HG02870 (cell line): ENCODE data around the gene IFT172.
A peak's percentile ranks its signal among the peaks of the same experiment; 100 is the strongest.
"Not testable (repeated sequence)": the region's sequence is repeated elsewhere in the genome, so short reads cannot be mapped to it uniquely, and the experiment has no call there.

Experiments
- ATAC-seq: cut with Tn5 transposase; IDR thresholded peaks from one replicate; pipeline ENCODE4 v1.9.1; 2021; ENCODE audit warnings: mild to moderate bottlenecking, moderate library complexity; ENCODE audit not compliant: unreplicated experiment

The IFT172 gene, protein sequence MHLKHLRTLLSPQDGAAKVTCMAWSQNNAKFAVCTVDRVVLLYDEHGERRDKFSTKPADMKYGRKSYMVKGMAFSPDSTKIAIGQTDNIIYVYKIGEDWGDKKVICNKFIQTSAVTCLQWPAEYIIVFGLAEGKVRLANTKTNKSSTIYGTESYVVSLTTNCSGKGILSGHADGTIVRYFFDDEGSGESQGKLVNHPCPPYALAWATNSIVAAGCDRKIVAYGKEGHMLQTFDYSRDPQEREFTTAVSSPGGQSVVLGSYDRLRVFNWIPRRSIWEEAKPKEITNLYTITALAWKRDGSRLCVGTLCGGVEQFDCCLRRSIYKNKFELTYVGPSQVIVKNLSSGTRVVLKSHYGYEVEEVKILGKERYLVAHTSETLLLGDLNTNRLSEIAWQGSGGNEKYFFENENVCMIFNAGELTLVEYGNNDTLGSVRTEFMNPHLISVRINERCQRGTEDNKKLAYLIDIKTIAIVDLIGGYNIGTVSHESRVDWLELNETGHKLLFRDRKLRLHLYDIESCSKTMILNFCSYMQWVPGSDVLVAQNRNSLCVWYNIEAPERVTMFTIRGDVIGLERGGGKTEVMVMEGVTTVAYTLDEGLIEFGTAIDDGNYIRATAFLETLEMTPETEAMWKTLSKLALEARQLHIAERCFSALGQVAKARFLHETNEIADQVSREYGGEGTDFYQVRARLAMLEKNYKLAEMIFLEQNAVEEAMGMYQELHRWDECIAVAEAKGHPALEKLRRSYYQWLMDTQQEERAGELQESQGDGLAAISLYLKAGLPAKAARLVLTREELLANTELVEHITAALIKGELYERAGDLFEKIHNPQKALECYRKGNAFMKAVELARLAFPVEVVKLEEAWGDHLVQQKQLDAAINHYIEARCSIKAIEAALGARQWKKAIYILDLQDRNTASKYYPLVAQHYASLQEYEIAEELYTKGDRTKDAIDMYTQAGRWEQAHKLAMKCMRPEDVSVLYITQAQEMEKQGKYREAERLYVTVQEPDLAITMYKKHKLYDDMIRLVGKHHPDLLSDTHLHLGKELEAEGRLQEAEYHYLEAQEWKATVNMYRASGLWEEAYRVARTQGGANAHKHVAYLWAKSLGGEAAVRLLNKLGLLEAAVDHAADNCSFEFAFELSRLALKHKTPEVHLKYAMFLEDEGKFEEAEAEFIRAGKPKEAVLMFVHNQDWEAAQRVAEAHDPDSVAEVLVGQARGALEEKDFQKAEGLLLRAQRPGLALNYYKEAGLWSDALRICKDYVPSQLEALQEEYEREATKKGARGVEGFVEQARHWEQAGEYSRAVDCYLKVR (N-terminal part only)

GRCh38 chr2:27489498-27490397, at the start of gene IFT172:
Gene IFT172 (minus strand): TSS chr2:27489743. CDS start chr2:27489653, 90 bp downstream.
- peak; percentile 97 for ATAC-seq

DNA sequence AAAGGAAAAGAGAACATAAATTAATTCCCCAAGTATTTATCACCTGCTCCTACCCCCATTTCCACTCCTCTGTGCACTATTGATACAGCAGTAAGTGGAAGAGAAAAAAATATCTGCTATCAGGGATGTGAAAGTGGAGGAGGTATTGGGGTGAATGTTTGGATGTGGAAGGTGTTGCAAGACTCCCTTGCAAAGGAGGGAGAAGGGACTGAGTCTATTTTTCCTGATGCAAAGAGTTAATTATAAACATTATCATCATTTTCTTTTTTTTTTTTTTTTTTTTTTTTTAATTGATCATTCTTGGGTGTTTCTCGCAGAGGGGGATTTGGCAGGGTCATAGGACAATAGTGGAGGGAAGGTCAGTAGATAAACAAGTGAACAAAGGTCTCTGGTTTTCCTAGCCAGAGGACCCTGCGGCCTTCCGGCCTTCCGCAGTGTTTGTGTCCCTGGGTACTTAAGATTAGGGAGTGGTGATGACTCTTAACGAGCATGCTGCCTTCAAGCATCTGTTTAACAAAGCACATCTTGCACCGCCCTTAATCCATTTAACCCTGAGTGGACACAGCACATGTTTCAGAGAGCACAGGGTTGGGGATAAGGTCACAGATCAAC, 49.4 kb upstream of the IFT172 start:
- ATAC-seq = not testable (repeated sequence)

DNA sequence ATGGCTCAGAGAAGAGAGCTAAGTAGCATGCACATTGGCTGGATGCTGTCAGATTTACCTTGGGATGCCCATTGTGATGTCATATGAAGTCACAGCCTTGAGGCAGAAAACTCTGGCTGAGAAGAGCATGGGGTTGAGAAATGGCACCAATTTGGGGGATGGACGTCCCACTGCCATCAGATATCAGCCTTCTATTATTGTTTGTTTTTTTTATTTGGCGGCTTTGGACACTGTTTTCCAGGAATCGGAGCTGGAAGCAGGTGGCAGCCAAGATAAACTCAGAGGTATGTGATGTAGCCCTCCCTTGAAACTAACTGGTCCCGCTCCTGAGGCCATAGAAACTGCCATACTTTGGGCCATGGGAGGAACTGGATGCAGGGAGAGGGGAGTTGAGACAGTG, 47.7 kb upstream of the IFT172 start:
- ATAC-seq = no peak

DNA sequence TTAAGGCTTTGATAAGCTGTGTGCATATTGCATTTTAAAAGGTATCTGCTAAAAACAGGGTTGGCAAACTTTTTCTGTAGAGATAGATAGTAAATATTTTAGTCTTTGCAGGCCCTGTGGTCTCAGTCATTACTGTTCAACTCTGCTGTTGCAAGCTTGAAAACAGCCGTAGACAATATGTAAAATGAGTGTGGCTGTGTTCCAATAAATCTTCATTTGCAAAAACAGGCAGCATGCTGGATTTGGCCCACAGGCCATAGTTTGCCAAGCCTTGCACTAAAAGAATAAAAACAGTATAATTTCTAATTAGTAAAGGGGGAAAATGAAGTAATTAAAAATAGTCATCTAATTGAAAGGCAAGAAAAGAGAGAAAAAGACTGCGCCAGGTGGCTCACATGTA, 42.4 kb upstream of the IFT172 start:
- ATAC-seq = no peak

DNA sequence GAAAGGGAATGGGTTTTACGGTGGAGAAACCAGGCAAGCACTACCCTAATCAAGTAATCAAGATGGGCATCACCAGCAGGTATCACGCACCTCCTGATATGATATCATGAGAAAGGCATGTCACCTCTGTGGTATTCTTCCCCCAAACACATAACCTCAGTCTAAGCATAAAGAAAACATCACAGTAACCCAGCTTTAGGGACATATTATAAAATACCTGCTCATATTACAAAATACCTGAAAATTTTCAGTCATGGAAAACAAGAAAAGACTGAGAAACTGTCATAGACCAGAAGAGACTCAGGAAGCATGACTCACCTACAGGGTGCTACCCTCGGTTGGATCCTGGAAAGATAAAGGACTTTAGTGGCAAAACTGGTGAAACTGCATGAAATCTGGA, 37.6 kb upstream of the IFT172 start:
- no peak for ATAC-seq

DNA sequence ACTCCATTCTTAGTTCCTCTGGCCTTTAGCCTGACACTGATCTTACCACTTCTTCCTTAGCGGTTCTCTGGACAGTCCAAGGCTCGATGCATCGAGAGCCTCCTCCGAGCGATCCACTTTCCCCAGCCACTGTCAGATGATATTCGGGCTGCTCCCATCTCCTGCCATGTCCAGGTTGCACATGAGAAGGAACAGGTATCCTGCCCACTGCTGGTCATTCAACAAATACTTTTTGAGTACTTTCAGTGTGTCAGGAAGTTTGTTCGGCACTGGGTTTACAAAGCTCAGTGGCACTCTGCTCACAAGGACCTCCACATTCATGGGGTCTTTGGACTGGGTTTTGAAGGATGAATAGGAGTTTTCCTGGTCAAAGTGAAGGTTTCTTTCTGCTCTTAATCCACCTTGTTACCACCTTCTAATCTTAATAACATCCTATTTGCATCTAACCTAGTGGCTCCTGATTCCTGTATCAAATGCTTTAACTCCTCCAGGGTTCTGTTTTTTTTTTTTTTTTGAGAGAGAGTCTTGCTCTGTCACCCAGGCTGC, 32.9 kb upstream of the IFT172 start:
- no peak for ATAC-seq

- ATAC-seq = no peak
Observed at GRCh38 chr2:27520316-27520715, 30.8 kb upstream of the IFT172 start.

DNA sequence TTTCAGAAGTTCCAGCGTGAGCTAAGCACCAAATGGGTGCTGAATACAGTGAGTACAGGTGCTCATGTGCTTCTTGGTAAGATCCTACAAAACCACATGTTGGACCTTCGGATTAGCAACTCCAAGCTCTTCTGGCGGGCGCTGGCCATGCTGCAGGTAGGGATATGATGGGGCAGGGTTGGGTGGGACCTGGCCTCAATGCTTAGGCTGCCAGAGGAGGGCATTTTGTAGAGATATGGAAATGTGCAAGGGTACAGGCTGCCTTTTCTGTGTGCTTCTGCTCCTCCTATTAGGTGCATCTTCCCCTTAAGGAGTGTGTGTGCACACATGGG, 29.2 kb upstream of the IFT172 start:
- no peak for ATAC-seq

DNA sequence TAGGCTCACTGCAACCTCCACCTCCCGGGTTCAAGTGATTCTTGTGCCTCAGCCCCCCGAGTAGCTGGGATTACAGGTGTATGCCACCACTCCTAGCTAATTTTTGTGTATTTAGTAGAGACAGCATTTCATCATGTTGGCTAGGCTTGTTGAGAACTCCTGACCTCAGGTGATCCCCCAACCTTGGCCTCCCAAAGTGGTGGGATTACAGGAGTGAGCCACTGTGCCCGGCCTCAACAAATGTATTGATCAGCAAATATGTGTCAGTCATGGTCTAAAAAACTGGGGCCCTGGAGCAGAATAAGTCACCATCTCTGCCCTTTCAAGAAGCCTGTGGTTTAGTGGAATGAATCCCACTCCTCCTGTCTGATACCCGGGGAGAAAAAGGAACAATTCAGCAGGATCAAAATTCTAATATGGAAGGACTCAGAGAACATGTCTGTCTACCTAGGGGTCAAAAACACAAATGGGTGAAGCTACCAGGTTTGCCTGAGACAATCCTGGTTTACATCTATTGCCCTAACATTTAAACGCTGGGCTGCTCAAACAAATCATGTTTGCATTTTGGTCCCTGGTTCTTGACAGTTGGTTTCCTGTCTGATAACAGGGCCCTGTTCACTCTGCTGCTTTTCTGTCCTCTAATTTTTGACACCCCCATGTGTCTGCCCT, 28.7 kb upstream of the IFT172 start:
- no peak for ATAC-seq

- no peak for ATAC-seq
Observed at GRCh38 chr2:27509326-27509725, 19.8 kb upstream of the IFT172 start.

DNA sequence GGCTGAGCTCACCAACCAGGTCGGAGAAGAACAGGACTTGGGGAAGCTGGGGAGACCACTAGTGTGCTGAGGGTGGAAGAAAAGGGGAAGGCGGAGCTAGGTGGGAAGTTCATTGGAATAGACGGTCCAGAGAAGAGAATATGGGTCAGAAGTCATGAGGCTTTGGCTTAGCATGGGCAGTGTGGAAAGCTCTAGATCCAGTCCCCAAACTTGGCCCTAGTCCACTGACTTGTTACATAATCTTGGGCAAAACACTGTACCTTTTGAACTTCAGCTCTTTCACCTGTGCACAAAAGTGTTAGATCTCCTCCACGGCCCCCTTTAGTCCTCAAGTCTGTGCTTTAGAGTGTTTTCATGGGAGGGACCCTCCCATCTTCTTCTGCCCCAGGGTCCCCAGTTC, 17.8 kb upstream of the IFT172 start:
- ATAC-seq = no peak

GRCh38 chr2:27506587-27506986, 17.0 kb upstream of the IFT172 start:
- no peak for ATAC-seq

DNA sequence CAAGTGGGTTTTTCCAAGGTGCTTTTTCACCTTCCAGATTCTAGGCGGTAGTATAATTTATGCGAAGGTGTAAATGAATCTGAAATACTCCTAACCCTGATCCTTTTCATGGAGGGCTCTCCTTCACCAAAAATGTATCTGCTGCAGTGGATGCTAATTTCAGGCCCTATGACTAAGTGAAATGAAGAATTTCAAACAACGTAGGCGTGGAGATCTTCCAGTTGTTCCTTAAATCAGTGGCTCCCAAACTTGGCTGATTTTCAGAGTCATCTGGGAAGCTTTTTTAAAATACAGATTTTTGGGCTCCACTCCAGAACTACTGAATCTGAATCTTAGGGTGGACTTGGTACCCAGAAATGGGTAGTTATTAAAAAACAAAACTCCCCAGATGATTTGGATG, 12.6 kb upstream of the IFT172 start:
- ATAC-seq = no peak

DNA sequence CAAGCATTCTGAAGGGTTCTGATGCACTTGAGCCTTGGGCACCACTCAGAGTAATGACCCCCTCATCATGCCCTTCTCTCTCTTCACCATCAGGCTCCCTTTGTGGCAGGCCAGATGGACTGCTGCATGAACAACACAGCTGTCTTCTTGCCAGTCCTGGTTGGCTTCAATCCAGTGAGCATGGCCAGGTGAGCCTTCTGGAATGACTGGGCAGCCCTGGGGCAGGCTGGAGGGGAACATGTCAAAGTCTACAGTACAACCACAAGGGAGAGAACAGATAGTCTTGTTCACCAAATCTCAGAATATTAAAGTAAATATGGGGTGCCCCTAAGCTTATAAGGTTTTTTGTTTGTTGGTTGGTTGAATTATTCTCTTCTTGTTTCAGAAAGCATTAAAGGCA, 11.5 kb upstream of the IFT172 start:
- no peak for ATAC-seq

DNA sequence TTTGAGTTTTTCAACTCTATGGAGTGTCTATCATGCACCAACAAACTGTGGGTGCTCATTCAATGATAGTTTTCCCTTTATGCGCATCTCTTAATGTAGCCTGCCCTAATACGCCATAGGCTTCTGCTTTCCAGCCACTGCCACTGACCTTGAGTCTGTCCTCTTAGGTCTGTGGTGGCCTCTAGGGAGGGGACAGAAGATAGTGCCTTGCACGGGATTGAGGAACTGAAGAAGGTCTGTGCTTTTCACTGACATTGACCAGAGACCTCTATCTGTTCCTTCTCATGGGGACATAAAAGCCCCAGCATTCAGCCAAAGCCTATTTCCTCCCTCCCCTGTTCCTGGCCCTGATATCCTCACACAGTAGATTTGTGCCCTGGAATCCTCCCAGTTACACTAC, 9.4 kb upstream of the IFT172 start:
- no peak for ATAC-seq

DNA sequence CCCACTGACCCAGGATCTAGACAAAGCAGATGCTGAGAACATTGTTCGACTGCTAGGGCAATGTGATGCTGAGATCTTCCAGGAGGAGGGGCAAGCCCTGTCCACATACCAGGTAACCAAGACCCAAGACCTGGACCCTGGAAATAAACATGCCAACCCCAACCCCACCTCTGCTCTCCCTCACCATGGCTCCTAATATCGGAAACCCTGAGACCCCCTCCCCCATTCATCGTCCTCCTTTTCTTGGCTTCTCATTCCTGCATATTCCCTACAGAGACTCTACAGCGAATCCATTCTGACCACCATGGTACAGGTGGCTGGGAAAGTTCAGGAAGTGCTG, 7.7 kb upstream of the IFT172 start:
- ATAC-seq = no peak

- ATAC-seq = no peak
Observed at GRCh38 chr2:27496357-27497287, 7.1 kb upstream of the IFT172 start, which contains the start of gene GCKR. Gene GCKR (plus strand): TSS chr2:27496839. CDS start chr2:27496905, 66 bp downstream.

GRCh38 chr2:27495840-27496356, 6.4 kb upstream of the IFT172 start:
- no peak for ATAC-seq
